ENCODE results near the gene GPATCH2L.

Gene GPATCH2L

GRCh38 chr14:76151398-76152332 is at the start of gene GPATCH2L:
Gene GPATCH2L (plus strand): TSS chr14:76151922. CDS start chr14:76154364, 2,442 bp downstream.
- peak; percentile 93 for DNase-seq (ENCODE audit: low spot score)

- no peak for DNase-seq (ENCODE audit: low spot score)
Observed at GRCh38 chr14:76104802-76105355, 46.8 kb upstream of the GPATCH2L start.

GRCh38 chr14:76106188-76106587 is 45.5 kb upstream of the GPATCH2L start:
- no peak for DNase-seq (ENCODE audit: low spot score)

DNA sequence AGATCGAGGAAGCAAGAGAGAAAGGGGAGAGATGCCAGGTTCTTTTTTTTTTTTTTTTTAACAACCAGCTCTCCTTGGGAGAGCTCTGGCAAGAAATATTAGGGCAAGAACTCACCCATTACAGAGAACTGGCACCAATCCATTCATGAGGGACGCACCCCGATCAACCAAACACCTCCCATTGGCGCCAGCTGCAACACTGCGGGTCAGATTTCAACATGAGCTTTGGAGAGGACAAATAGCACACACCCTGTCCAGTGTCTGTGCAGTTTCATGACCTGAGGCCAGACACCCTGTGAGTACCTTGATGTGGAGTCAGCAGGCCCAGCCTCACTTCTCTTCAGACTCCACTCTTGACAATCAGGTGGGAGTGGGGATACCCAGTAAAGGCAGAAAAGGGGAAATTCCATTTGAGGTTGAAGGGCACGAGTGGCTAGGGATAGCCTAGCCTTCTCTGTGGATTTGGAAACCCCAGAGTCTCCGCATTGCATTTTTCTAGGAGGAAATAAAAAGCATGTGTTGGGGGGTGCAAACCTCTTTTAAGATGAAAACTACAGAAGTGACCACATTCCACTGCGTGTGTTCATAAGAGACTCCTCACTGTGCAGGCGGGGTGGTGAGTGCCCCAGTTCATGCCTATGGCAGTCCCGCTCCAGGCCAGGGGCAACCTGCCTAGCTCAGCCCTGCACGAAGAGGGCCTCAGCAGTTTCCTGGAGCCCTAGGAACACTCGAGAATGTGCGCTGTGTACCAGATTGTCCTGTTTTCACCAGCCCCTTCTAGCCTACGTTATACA is 42.4 kb upstream of the GPATCH2L start:
- DNase-seq (ENCODE audit: low spot score) = no peak

- no peak for DNase-seq (ENCODE audit: low spot score)
Observed at GRCh38 chr14:76112889-76113624, 38.7 kb upstream of the GPATCH2L start.

- no peak for DNase-seq (ENCODE audit: low spot score)
Observed at GRCh38 chr14:76113691-76114090, 38.0 kb upstream of the GPATCH2L start.

DNA sequence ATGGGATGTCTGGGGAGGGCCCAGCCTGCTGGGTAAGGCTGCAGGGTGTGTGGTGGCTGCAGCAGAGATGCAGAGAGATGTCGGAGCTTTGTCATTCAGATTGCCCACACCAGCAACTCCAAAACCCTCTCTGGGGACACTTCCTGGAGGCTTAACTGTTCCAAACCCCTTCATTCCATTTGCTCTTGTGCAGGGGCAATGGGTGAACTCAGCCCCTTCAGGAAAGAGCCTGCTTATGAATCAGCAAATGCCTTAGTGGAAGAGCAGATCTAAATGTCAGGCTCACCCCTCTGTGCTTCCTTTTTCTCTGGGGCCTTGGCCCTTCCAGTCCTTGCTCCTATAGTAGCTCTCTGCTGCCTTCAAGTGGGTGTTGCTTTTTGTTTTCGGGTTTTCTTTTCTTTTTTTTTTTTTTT is 36.7 kb upstream of the GPATCH2L start:
- DNase-seq (ENCODE audit: low spot score) = no peak

GRCh38 chr14:76117789-76118484 is 33.8 kb upstream of the GPATCH2L start:
- no peak for DNase-seq (ENCODE audit: low spot score)

GRCh38 chr14:76118594-76118993 is 33.1 kb upstream of the GPATCH2L start:
- no peak for DNase-seq (ENCODE audit: low spot score)

GRCh38 chr14:76121089-76121748 is 30.5 kb upstream of the GPATCH2L start:
- DNase-seq (ENCODE audit: low spot score) = no peak

GRCh38 chr14:76123426-76124225 is 28.1 kb upstream of the GPATCH2L start:
- no peak for DNase-seq (ENCODE audit: low spot score)

GRCh38 chr14:76125511-76125910 is 26.2 kb upstream of the GPATCH2L start:
- no peak for DNase-seq (ENCODE audit: low spot score)

- no peak for DNase-seq (ENCODE audit: low spot score)
Observed at GRCh38 chr14:76126076-76126475, 25.6 kb upstream of the GPATCH2L start.

DNA sequence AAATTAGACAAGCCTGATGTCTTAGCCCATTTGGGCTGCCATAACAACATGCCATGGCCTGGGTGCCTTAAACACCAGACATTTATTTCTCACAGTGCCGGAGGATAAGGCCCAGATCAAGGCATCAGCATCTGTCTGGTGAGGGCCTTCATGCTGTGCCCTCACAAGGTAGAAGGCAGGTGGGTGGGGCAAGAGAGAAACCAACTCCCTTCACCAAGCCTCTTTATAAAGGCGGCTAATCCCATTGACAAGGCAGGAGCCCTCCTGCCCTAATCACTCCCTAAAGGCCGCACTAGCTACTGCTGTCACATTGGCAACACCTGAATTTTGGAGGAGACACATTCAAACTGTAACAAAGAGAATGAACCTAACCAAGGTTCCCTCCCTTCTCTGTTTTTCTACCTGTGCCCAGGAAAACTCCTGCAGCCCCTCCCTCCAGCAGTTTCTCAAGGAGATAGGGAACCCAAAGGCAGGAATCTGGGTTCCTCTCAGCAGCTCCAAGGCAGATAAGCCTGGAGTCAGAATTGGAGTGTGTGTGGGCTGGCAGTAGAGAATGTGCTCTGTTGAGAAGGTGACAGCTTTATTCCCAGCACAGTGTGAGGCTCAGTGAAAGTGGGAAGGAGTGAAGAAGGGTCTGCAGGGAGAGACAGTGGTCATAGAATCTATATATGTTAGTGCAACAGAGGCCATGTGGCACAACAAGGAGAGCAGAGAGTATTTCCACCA is 21.7 kb upstream of the GPATCH2L start:
- no peak for DNase-seq (ENCODE audit: low spot score)

- DNase-seq (ENCODE audit: low spot score) = no peak
Observed at GRCh38 chr14:76131071-76131965, 20.4 kb upstream of the GPATCH2L start.

DNA sequence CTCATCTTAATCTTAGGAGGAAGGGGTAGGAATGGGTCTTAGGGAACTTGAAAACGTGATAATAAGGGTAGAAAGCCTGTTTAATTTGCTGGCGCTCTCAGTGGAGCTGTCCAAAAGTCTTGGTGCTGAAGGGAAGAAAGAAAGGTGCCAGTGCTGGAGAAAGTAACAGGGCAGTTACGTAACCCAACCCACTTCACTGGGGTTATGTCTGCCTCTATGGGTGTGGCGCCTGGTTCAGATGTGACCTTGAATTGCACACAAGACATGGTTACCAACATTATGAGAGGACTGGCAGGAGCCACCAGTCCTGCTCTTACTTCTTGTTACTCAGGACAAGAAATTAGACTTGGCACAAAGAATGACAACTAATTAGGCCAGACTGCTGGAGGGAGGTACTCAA is 18.6 kb upstream of the GPATCH2L start:
- DNase-seq (ENCODE audit: low spot score) = no peak

DNA sequence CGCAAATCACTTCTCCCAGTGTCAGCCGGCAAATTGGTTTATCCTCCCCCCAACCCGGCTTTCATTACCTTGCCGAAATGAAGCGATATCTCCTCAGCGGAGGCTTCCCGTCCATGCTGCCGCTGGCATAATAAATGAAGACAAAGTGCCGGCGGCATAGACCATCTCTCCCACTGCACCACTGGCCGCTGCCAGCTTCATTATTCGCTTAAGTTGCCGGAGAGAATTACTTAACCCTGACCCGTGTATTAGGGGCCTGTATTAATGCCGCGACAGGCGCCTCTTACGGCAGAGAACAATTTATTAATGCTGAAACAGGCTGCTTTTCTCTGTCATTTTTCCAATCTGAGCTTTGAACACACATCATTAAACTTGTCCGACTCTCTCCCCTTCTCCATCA is 17.5 kb upstream of the GPATCH2L start:
- DNase-seq (ENCODE audit: low spot score) = no peak

- no peak for DNase-seq (ENCODE audit: low spot score)
Observed at GRCh38 chr14:76135722-76136121, 16.0 kb upstream of the GPATCH2L start.

All from cerebellar cortex (tissue), 1 donor.